SU-DHL-6 (cell line): Measurements from ENCODE around the gene FARS2.

ENCODE experiments used
- H2AFZ ChIP-seq: fragments of 200-600 bp; sonication (generic); 2 replicates; pipeline ENCODE4 v1.6.1; 2014; ENCODE audit warnings: low read depth, mild to moderate bottlenecking, moderate library complexity, mixed read lengths, antibody characterized with exemption, low read length; ENCODE audit not compliant: severe bottlenecking
- H3F3A ChIP-seq: fragments of 200-600 bp; shearing (Covaris generic); 2 replicates; pipeline ENCODE4 v1.6.0; 2016; ENCODE audit warnings: antibody characterized with exemption, mild to moderate bottlenecking; ENCODE audit not compliant: insufficient read depth
- H3K27ac ChIP-seq: fragments of 200-600 bp; sonication (generic); 2 replicates; pipeline ENCODE4 v1.5.1; 2016; ENCODE audit warnings: low read depth, mild to moderate bottlenecking, low read length, moderate library complexity, mixed read lengths
- H3K27me3 ChIP-seq: fragments of 200-600 bp; sonication (generic), shearing (Covaris generic); 2 replicates; pipeline ENCODE4 v1.6.0; 2014; ENCODE audit warnings: mild to moderate bottlenecking, low read length
- H3K36me3 ChIP-seq: fragments of 200-600 bp; sonication (generic); 2 replicates; pipeline ENCODE4 v1.6.1; 2014; ENCODE audit warnings: mild to moderate bottlenecking, low read length, mixed read lengths
- H3K4me2 ChIP-seq: fragments of 300-600, 200-600 bp; shearing (Covaris generic), sonication (generic); 2 replicates; pipeline ENCODE4 v1.6.0; 2014; ENCODE audit warnings: low read length, low read depth, mild to moderate bottlenecking; ENCODE audit not compliant: poor library complexity, severe bottlenecking
- H3K4me3 ChIP-seq: fragments of 200-600 bp; sonication (generic); 2 replicates; pipeline ENCODE4 v1.5.1; 2014; ENCODE audit warnings: antibody characterized with exemption, low read length, mild to moderate bottlenecking, mixed read lengths; ENCODE audit not compliant: insufficient read depth, poor library complexity, severe bottlenecking
- H3K79me2 ChIP-seq: fragments of 200-600 bp; sonication (generic); 2 replicates; pipeline ENCODE4 v1.6.1; 2014; ENCODE audit warnings: mild to moderate bottlenecking, low read length, moderate library complexity; ENCODE audit not compliant: insufficient read depth
- H3K9ac ChIP-seq: fragments of 200-600 bp; sonication (generic); 2 replicates; pipeline ENCODE4 v1.7.0; 2014; ENCODE audit warnings: mild to moderate bottlenecking, low read length
- H3K9me2 ChIP-seq: fragments of 200-600 bp; sonication (generic); replicated peaks from 2 replicates; pipeline ENCODE4 v1.6.1; 2014; ENCODE audit warnings: low read length; ENCODE audit not compliant: insufficient read depth
- H3K9me3 ChIP-seq: fragments of 200-600 bp; sonication (generic); 2 replicates; pipeline ENCODE4 v1.6.1; 2014; ENCODE audit warnings: low read length, mixed read lengths; ENCODE audit not compliant: insufficient read depth
- H4K20me1 ChIP-seq: fragments of 200-600 bp; sonication (generic); 2 replicates; pipeline ENCODE4 v1.6.1; 2014; ENCODE audit warnings: low read depth, mild to moderate bottlenecking, antibody characterized with exemption, low read length, moderate library complexity, mixed read lengths
- CTCF ChIP-seq: fragments of 200-600 bp; sonication (generic); IDR thresholded peaks from one replicate; pipeline ENCODE4 v1.5.1; 2017; ENCODE audit warnings: antibody characterized with exemption, mild to moderate bottlenecking, low read length, moderate library complexity; ENCODE audit not compliant: insufficient read depth, poor library complexity, severe bottlenecking
- EZH2phosphoT487 ChIP-seq: fragments of 200-600 bp; sonication (generic), shearing (Covaris generic); conservative IDR thresholded peaks from 2 replicates; pipeline ENCODE4 v1.6.1; 2018; ENCODE audit warnings: mild to moderate bottlenecking, antibody characterized with exemption, low read length, moderate library complexity, mixed read lengths

Gene FARS2

GRCh38 chr6:5730585-5731263, 469.4 kb downstream of the FARS2 start:
- no peak for TF ChIP-seq CTCF
- no peak for TF ChIP-seq EZH2phosphoT487
- no peaks in the 10 kb centered on the region; the same call in 1 of the 2 replicates for H4K20me1 ChIP-seq
- H3K27me3 ChIP-seq, result no peaks in the 10 kb centered on the region
- no peak overlapping the region for H3K9ac ChIP-seq
- no peak overlapping the region for H3K4me3 ChIP-seq
- no peaks in the 10 kb centered on the region for H3K9me3 ChIP-seq
- H3K79me2 ChIP-seq, result no peaks in the 10 kb centered on the region
- no peak overlapping the region for H2AFZ ChIP-seq
- H3K36me3 ChIP-seq, result no peaks in the 10 kb centered on the region
- H3K9me2 ChIP-seq, result no peaks in the 10 kb centered on the region
- H3K27ac ChIP-seq, result no peak overlapping the region
- no peak overlapping the region for H3K4me2 ChIP-seq
- no peaks in the 10 kb centered on the region for H3F3A ChIP-seq

GRCh38 chr6:5731435-5731834, 470.1 kb downstream of the FARS2 start:
- no peaks in the 10 kb centered on the region; the same call in 1 of the 2 replicates for H4K20me1 ChIP-seq
- H2AFZ ChIP-seq, result no peak overlapping the region
- H3K27me3 ChIP-seq, result no peaks in the 10 kb centered on the region
- H3K9me2 ChIP-seq, result no peaks in the 10 kb centered on the region
- H3K9me3 ChIP-seq, result no peaks in the 10 kb centered on the region
- no peak overlapping the region for H3K9ac ChIP-seq
- H3K4me3 ChIP-seq, result no peak overlapping the region
- no peaks in the 10 kb centered on the region for H3K36me3 ChIP-seq
- H3K4me2 ChIP-seq, result no peak overlapping the region
- TF ChIP-seq CTCF (no peak), EZH2phosphoT487 (no peak)
- H3K27ac ChIP-seq, result no peak overlapping the region
- H3K79me2 ChIP-seq, result no peaks in the 10 kb centered on the region
- no peaks in the 10 kb centered on the region for H3F3A ChIP-seq

- Histone ChIP-seq H3F3A (no peaks in the 10 kb centered on the region), H3K9me3 (no peaks in the 10 kb centered on the region), H2AFZ (no peak overlapping the region), H3K4me2 (no peak overlapping the region), H3K9ac (no peak overlapping the region), H3K4me3 (no peak overlapping the region), H4K20me1 (no peaks in the 10 kb centered on the region; the same call in 1 of the 2 replicates), H3K36me3 (no peaks in the 10 kb centered on the region), H3K79me2 (no peaks in the 10 kb centered on the region), H3K27ac (no peak overlapping the region), H3K27me3 (no peaks in the 10 kb centered on the region), H3K9me2 (no peaks in the 10 kb centered on the region)
- TF ChIP-seq CTCF (no peak), EZH2phosphoT487 (no peak)
These were observed 471.2 kb downstream of the FARS2 start for GRCh38 chr6:5732496-5732895.
